ENCODE data around the gene RAB26.
"Not testable (repeated sequence)": the region's sequence is repeated elsewhere in the genome, so short reads cannot be mapped to it uniquely, and the experiment has no call there.

RAB26 gene

DNA sequence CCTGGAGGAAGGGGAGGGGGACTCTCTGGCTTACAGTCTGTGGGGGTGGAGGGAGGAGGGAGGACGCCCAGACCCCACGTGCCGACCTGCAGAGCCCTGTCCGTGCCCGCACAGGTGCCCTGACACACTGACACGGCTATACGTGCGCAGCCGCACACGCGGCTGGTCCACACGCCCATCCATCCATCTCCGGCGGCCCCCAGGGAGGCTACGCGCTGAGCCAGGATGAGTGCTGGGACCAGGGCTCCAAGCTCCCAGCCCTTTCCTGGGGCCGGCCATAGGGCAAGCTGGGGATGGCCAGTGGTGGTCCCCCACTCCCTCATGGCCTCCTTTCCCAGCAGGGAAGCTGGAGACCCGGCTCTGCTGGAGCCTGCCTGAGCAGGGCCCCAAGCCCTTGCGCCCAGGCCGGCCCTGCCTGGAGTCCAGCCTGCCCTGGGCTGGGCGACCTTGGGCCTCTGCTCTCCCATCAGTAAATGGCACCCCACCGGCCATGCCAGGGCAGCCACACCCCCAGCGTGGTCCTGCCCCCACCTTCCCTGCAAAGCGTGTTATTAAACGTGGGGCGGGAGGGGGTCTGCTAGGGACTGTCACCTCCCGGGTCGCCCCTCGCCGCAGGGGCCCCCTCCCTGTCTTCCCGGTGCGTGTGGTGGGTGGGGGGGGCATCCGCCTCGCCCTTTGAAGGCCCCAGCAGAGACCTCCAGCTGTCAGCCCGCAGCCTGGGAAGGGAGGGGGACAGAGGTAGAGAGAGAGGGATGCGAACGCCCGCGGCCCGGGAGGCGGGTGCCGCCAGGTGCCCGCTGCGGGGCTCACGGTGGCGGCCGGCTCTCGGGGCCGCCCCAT, 47.1 kb downstream of the RAB26 start:
- DNase-seq, result no peak

- DNase-seq, result peak in 2 of 56 donors; percentile 52 to 58
These were observed 47.9 kb downstream of the RAB26 start, which contains the start of gene CASKIN1 for GRCh38 chr16:2196162-2196980. CASKIN1 (minus strand) TSS chr16:2196605; CDS start chr16:2196432, 173 bp downstream.

GRCh38 chr16:2196981-2197511, 48.6 kb downstream of the RAB26 start:
- no peak for DNase-seq

GRCh38 chr16:2197765-2198164, 49.3 kb downstream of the RAB26 start:
- no peak for DNase-seq

DNA sequence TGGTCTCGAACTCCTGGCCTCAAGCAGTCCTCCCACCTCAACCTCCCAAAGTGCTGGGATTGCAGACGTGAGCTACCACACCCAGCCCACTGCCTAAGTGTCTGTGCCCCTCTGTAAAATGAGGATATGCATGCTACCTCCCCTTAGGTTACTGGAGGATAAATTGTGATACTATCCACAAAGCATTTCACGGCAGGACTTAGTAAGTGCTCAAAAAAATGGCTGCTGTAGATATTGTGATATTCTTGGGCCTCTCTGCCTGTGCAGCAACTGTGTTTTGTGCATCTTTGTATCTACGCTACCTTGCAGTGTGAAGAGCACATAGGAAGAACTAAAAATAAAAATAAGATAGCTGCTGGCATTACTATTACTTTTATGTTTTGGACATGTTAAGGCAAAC, 49.9 kb downstream of the RAB26 start:
- DNase-seq, result no peak

DNA sequence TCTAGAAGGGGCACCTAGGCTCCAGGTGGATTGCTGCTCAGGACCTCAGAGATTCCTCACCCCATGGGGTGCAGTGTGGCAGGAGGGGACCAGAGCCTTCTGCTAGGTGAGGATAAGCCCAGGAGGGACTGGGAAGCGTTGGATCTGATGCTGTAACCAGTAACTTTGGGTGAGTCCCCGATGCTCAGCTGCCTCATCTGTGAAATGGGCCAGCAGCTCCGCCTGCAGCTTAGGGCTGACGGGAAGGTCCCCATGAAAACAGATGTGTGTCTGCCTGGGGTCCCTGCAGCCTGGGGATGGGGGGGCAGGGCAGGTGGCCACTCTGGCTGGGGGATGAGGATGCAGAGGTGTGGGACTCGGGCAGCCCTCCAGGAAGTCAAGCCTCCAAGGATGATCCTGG, 50.7 kb downstream of the RAB26 start:
- DNase-seq, result no peak

DNA sequence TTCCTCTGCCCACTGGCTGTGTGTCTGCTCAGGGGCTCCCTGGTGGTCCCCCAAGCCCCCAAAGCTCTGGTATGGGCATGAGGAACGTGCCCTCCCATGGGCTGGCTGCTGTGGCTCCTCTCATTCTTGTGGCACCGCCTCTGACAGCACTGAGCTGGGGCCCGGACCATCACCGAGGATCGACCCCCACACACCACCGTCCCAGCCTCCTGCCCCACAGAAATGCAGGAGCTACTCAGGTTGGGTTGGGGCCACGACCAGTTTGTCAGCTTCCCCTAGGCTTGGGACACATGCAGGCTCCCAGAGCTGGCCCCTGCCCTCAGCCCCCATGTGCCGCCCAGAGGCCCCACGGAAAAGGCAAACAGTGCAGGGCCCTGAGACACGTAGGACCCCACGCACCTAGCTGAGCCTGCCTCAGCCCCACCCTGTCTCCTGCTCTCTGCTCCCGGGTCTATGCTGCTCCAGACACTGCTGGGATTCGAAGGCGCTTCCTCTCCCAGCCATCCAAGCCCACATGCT, 51.3 kb downstream of the RAB26 start:
- no peak for DNase-seq

GRCh38 chr16:2200313-2200712, 51.9 kb downstream of the RAB26 start:
- DNase-seq, result no peak

- not testable (repeated sequence) for DNase-seq
These were observed 54.8 kb downstream of the RAB26 start for GRCh38 chr16:2203119-2203688.

Data from nucleus accumbens (tissue), 56 donors.